RPMI7951 (cell line): Measurements from ENCODE around the gene VTI1B. TPM values are rescaled to one million over a fixed set of nuclear protein-coding genes. Genes with fewer than 3 reads are reported as not detected.

Experiments
- DNase-seq: peaks from one replicate; pipeline ENCODE4 v3.0.0-alpha.2; 2012; ENCODE audit warnings: low read depth
- total RNA-seq: library from RNA; depleted of rRNA; stranded (reverse); fragments of >200 nt; shearing (Covaris generic); gene quantifications from 2 replicates; pipeline ENCODE4 v1.2.3, GENCODE V29; 2014

VTI1B gene
- total RNA-seq, 1 experiment from 2014 or later = 49.3 TPM

DNA sequence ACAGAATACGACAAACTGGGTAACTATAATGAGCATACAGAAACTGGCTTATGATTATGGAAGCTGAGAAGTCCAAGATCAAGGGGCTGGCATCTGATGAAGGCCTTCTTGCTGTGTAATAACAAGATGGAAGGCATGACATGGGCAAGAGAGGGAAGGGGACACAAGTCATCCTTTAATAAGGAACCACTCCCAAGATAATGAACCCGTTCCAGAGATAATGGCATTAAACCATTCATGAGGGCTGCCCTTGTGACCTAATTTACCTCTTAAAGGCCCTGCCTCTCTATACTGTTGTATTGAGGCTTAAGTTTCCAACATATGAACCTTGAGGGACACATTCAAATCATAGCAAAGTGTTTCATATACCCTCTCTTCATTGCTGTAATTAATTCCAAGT is 4.6 kb upstream of the VTI1B start:
- no peak for DNase-seq

GRCh38 chr14:67675219-67675582 is 769 bp upstream of the VTI1B start:
- no peak for DNase-seq

DNA sequence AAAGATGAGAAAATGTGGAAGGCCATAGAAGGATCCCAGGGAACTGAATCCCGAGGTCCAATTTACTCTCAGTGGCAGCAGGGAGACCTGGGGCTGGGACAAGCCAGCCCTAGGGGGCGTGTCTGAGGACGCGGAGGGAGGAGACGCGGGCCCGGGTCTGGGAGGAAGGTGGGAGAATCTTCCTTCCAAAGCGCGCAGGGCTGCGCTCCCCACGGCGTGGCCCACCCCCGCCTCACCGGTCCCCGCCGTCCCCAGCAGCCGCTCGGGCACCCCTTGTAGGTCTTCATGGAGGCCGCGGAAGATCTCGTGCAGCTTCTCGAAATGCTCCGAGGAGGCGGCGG is 323 bp downstream of the VTI1B start:
- DNase-seq = peak; percentile 65

DNA sequence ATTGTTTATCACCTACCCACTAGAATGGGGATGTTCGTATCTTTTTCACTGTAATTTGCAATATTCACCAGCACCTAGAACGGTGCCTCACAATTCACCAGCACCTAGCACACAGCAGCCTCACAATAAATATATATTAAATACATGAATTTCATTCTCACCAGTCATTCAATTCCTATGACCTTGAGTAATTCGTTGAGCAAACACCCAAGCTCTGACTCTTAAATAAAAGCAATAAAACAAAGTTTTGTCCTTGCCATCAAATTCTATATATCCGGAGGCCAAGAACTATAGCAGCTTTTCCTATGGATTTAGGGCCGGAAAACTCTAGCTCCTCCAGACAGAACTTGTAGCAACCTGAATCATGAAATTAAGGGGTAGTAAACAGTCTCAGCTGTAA is 981 bp downstream of the VTI1B start:
- no peak for DNase-seq

DNA sequence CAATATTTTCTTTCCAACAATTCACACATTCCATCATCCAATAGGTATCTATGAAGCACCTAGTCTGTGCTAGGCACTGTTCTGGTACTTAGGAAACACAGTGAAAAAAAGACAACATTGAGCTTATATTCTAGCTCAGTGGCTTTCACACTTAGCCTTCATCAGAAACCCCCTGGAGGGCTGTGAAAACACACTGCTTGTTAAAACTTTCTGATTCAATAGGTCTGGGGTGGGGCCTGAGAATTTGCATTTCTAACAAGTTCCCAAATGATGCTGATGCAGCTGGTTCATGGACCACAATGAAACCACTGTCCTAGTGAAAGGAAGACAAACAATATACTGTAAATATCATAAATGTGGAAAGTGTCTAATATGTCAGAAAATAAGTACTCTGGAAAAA is 5.9 kb downstream of the VTI1B start:
- no peak for DNase-seq

GRCh38 chr14:67666750-67667449 is 7.5 kb downstream of the VTI1B start:
- DNase-seq = peak; percentile 52

DNA sequence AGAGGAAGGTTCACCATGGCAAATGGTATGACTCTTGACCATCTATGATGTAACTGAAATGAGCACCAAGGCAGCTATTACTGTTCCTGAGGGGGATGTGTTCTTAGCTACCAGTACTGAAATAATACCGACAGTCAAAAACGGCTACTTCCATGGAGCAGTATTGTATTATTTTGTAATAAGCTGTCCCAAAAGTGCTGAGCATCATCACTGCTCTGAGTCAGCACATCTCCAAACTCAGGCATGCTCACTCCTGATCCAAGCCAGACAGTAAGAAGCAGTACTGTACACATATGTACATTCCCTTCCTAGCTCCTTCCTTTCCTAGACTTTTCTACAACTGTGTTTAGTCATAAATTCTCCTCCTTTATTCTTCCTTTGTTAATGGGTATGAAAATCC is 8.6 kb downstream of the VTI1B start:
- DNase-seq = no peak

- no peak for DNase-seq
Measured at GRCh38 chr14:67663633-67664032, 10.8 kb downstream of the VTI1B start.

GRCh38 chr14:67653651-67654280 is 20.7 kb downstream of the VTI1B start:
- DNase-seq = no peak

DNA sequence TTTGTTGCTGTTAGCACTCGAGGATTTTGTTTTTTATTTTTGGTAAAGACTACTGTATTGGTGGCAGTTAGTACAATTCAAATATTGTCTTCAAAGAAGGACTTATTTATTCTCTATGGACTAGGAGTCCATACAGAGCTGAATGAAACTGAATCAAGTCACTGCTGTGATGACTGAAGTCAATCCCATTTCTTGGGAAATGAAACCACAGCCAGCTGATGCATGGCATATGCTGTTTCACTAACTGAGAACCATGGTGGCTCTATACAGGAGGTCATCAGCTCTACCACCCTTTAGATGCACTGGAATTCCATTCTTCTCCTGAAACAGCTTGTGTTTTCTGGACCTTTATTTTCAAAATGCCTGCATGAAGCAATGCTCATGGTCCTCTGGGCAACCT is 22.2 kb downstream of the VTI1B start:
- no peak for DNase-seq

GRCh38 chr14:67650694-67651093 is 23.7 kb downstream of the VTI1B start:
- no peak for DNase-seq

- no peak for DNase-seq
Measured at GRCh38 chr14:67650151-67650550, 24.3 kb downstream of the VTI1B start.

DNA sequence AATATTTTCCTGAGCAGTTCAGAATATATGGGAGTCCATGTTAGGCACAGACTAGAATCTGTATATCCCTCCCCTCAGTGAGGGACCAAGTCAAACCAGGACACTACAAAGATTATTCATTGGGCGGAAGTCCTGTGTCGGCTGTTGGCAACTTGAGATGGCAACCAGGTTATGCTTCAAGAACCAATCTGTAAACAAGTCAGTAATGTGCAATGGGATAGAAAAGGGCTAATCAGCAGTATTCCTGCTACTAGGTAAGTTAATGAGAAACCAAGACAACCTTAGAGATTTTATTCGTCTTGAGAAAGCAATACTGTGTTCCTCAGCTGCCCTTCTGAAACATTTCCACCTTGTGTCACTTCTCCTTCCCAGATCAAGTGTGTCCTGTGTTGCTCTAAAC is 28.3 kb downstream of the VTI1B start:
- no peak for DNase-seq

GRCh38 chr14:67645414-67645813 is 29.0 kb downstream of the VTI1B start:
- no peak for DNase-seq

- DNase-seq = no peak
Measured at GRCh38 chr14:67644428-67644827, 30.0 kb downstream of the VTI1B start.

DNA sequence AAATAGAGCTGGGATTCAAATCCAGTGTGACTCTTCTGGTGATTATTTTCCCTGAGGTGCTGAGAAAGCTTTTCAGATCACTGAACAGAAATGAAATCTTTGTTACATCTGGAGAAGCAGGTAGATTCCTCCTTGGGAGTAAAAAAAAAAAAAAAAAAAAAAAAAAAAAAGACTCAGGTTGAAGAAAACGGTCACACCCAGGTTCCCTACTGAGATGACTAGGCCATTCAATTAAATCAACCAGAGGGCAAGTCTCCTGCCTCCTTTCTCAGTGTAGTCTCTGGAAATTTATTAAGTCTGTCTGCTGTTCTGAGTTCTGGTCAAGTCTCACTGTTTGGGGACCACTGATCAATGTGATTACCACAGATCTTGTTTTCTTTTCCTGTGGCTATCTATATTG is 30.7 kb downstream of the VTI1B start:
- DNase-seq = no peak

DNA sequence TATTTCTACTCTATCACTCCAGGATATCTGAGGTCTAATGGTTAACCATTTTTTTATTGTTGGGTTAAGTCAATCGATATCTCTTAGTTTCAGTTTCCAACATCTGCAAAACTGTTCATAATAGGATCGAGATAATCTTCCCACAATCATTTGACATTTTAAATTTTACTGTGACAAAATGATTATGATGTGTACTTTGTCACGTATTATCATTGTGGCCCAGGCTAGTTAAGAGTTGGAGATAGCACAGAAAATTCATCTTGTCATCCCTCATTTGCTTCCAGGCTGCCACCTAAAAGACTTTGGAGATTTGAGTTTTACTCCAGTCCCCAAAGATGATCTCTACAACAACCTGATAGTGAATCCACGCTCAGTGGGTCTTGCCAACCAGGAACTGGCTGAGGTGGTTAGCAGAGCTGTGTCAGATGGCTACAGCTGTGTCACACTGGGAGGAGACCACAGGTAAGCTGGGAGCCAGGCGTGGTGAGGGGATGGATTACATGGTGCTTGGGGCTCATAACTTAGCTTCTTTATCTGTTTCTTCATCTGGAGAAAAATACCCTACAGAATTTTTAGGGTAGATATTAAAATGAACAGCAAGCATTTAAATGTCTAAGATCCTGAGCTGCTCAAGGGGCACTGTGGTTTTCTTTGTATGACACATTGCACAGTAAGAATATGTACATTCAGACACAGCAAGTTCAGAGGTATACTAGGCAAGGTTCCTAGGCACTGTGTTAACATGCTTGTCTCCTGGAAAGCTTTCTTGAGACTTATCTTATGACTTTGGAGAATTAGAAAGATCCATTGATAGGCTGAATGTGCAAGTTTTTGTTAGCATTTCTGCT is 32.3 kb downstream of the VTI1B start:
- DNase-seq = no peak

- no peak for DNase-seq
Measured at GRCh38 chr14:67641480-67641879, 33.0 kb downstream of the VTI1B start.

DNA sequence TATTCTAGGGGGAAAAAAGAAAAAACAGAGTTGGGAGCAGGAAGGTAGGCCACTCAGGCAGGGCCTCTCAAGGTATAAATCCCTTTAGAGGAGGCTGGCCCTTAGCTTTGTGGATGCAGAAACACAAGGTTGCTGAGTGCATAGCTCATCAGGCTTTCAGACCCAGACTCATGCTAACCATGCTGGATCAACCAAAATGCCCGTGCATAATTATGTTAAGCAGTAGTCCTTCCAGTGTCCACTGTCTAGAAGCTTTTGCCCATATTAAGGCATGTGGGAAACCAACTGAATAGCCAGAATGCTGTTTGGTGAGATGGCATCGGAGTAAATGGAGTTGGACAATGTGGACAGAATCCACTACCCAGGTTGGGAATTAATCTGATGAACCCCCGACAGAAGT is 35.8 kb downstream of the VTI1B start:
- no peak for DNase-seq

GRCh38 chr14:67636361-67636919 is 38.0 kb downstream of the VTI1B start:
- peak; percentile 27 for DNase-seq

GRCh38 chr14:67633451-67634147 is 40.8 kb downstream of the VTI1B start:
- DNase-seq = no peak

- DNase-seq = no peak
Measured at GRCh38 chr14:67630938-67631337, 43.5 kb downstream of the VTI1B start.
